GM18907 (cell line): ENCODE data around the gene KRT80.

Experiments used
- ATAC-seq: cut with Tn5 transposase; IDR thresholded peaks from one replicate; pipeline ENCODE4 v1.9.1; 2021; ENCODE audit warnings: mild to moderate bottlenecking, moderate library complexity; ENCODE audit not compliant: unreplicated experiment

Gene KRT80

GRCh38 chr12:52211716-52212585, 20.1 kb upstream of the KRT80 start:
- ATAC-seq: no peak

GRCh38 chr12:52210925-52211650, 19.3 kb upstream of the KRT80 start:
- ATAC-seq: no peak

- no peak for ATAC-seq
Measured at GRCh38 chr12:52210186-52210924, 18.5 kb upstream of the KRT80 start.

- ATAC-seq: no peak
Measured at GRCh38 chr12:52209321-52209720, 17.5 kb upstream of the KRT80 start.

- no peak for ATAC-seq
Measured at GRCh38 chr12:52208424-52209165, 16.8 kb upstream of the KRT80 start.

- no peak for ATAC-seq
Measured at GRCh38 chr12:52207895-52208294, 16.1 kb upstream of the KRT80 start.

- ATAC-seq: no peak
Measured at GRCh38 chr12:52207106-52207505, 15.3 kb upstream of the KRT80 start.

- ATAC-seq: no peak
Measured at GRCh38 chr12:52206304-52207040, 14.7 kb upstream of the KRT80 start.

- ATAC-seq: no peak
Measured at GRCh38 chr12:52205612-52206303, 13.9 kb upstream of the KRT80 start.

- ATAC-seq: no peak
Measured at GRCh38 chr12:52204931-52205505, 13.2 kb upstream of the KRT80 start.

GRCh38 chr12:52204095-52204930, 12.5 kb upstream of the KRT80 start:
- ATAC-seq: no peak

GRCh38 chr12:52203079-52203921, 11.5 kb upstream of the KRT80 start:
- ATAC-seq: no peak

- no peak for ATAC-seq
Measured at GRCh38 chr12:52202361-52203078, 10.7 kb upstream of the KRT80 start.

GRCh38 chr12:52201451-52201839, 9.6 kb upstream of the KRT80 start:
- ATAC-seq: no peak

- ATAC-seq: no peak
Measured at GRCh38 chr12:52200781-52201450, 9.1 kb upstream of the KRT80 start.

- ATAC-seq: no peak
Measured at GRCh38 chr12:52200086-52200780, 8.4 kb upstream of the KRT80 start.
